H1 (cell line): ENCODE measurements around the gene C19orf67. TPM values are rescaled to one million over a fixed set of nuclear protein-coding genes. Genes with fewer than 3 reads are reported as not detected.

Experiments
- BRCA1 ChIP-seq: IDR thresholded peaks from 2 replicates; pipeline ENCODE4 v1.6.1; 2012; ENCODE audit warnings: low read depth, low read length, improper control_type of control experiment
- CHD2 ChIP-seq: IDR thresholded peaks from 2 replicates; pipeline ENCODE4 v1.6.1; 2012; ENCODE audit warnings: low read length, improper control_type of control experiment
- CHD7 ChIP-seq: fragments of 300-600 bp; sonication (generic); IDR thresholded peaks from 2 replicates; pipeline ENCODE4 v1.7.1; 2012; ENCODE audit warnings: low read length, moderate library complexity, mild to moderate bottlenecking, inconsistent platforms; ENCODE audit not compliant: insufficient replicate concordance
- JUN ChIP-seq: IDR thresholded peaks from 2 replicates; pipeline ENCODE4 v1.6.1; 2011; ENCODE audit warnings: low read depth, mild to moderate bottlenecking, improper control_type of control experiment, low read length
- JUND ChIP-seq: IDR thresholded peaks from 2 replicates; pipeline ENCODE4 v1.6.1; 2011; ENCODE audit warnings: mild to moderate bottlenecking, improper control_type of control experiment, low read length
- MAX ChIP-seq: IDR thresholded peaks from 2 replicates; pipeline ENCODE4 v1.6.1; 2012; ENCODE audit warnings: inconsistent platforms
- polyA plus RNA-seq, 7 experiments: library from polyadenylated mRNA; depleted of rRNA in 3 of 7; stranded (reverse) in 5 of 7; unstranded in 2 of 7; fragments of >200 nt in 5 of 7; fragments of 200-250 nt in 2 of 7; gene quantifications; 1 replicate in 5 of 7; 2 replicates in 1 of 7; 4 replicates in 1 of 7; pipeline versions ENCODE4 v1.2.1 to v1.2.3, GENCODE V29; 2011 to 2013; ENCODE audit warnings: missing spikeins in 2 of 7, mixed read lengths in 2 of 7
- total RNA-seq: library from RNA; stranded (reverse); fragmentation: NEBNext Ultra II Directional; extraction: Animal tissue kit (Norgen Biotek cat#: 25700); gene quantifications from 2 replicates; pipeline ENCODE4 v1.2.1, GENCODE V29; 2021

C19orf67 gene
- total and polyA plus RNA-seq, 2 of the 8 experiments (the other 6 are each of a cell fraction or from before 2014, with no cell fraction given): 0.12 TPM; not detected in 1

- TF ChIP-seq CHD7: no peak
- TF ChIP-seq JUN: no peak
- no peak for TF ChIP-seq BRCA1
- no peak for TF ChIP-seq CHD2
- no peak for TF ChIP-seq JUND
- TF ChIP-seq MAX: no peak
- TF ChIP-seq, all 59 proteins: peak for 0
Measured at GRCh38 chr19:14103310-14103709, 17.7 kb upstream of the C19orf67 start (continued).
